ENCODE measurements around the gene FGF14.

GRCh38 chr13:102354011-102354410, 47.8 kb downstream of the FGF14 start:
- TF ChIP-seq GATA3 (IDR thresholded peaks at IDR 0.05; ENCODE audit: low read depth, low read length) (no peak), GATA2 (IDR thresholded peaks at IDR 0.05; ENCODE audit: low read depth, low read length) (no peak)
